ENCODE data around the gene PWWP2A. TPM values are rescaled to one million over a fixed set of nuclear protein-coding genes. Genes with fewer than 3 reads are reported as not detected.
"Not testable (repeated sequence)": the region's sequence is repeated elsewhere in the genome, so short reads cannot be mapped to it uniquely, and the experiment has no call there.

PWWP2A gene
- total RNA-seq, 1 donor from 2014 or later: 42.7 TPM

DNA sequence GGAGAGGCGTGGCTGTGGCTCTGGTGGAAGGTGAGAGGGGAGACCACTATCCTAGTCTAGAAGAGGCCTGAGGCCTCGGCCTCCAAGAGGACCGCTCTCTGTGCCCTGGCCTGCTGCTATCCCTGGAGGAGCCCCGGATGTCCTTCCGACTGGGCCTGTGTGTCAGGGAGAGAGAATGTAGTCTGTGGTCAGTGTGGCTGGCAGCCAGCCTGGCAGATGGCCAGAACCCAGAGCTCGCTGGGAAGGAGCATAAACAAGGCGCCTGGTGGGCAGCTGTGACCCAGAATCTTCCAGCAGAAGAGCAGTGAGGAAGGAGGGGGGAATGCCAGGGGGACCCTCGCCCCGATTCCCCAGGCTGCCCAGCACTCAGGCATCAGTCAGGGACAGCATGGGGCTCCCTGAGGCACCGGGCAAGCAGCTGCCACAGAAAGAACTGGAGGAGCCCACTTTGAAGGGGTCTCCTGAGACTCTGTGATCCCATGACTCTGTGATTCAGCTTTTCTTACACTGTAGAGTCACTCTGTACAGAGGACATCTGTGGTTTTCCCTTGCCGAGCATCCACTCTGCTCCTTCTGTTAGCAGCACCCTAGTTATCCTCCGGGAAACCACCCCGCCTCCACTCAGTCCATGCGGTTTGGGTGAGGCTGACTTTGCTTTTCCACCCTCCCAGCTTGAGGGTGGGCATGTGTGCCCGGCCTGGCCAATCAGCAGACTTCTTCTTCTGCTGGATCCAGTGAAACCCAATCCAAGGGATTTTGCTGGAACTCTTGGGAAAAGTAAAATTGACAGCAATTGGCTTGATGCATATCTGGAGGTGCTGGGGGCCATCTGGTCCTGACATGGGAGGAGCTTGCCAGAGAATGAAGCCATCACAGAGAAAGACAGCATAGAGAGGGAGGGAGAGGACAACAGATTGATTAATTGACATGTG lies 46.2 kb upstream of the PWWP2A start:
- DNase-seq (ENCODE audit: low spot score, unreplicated experiment): no peak
- TF ChIP-seq, protein P1, sequence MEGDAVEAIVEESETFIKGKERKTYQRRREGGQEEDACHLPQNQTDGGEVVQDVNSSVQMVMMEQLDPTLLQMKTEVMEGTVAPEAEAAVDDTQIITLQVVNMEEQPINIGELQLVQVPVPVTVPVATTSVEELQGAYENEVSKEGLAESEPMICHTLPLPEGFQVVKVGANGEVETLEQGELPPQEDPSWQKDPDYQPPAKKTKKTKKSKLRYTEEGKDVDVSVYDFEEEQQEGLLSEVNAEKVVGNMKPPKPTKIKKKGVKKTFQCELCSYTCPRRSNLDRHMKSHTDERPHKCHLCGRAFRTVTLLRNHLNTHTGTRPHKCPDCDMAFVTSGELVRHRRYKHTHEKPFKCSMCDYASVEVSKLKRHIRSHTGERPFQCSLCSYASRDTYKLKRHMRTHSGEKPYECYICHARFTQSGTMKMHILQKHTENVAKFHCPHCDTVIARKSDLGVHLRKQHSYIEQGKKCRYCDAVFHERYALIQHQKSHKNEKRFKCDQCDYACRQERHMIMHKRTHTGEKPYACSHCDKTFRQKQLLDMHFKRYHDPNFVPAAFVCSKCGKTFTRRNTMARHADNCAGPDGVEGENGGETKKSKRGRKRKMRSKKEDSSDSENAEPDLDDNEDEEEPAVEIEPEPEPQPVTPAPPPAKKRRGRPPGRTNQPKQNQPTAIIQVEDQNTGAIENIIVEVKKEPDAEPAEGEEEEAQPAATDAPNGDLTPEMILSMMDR (IDR thresholded peaks at IDR 0.05; ENCODE audit: unreplicated experiment): no peak
- no peaks in the 10 kb centered on the region for H3K9me3 Mint-ChIP-seq (ENCODE audit: low read depth)
- no peak overlapping the region for H3K4me3 Mint-ChIP-seq (ENCODE audit: low read depth)
- peak overlapping the region; percentile 41 for H3K27ac Mint-ChIP-seq
- H3K27me3 Mint-ChIP-seq: peaks cover 13% of the 10 kb centered on the region
- peaks cover 12% of the 10 kb centered on the region for H3K4me1 Mint-ChIP-seq (ENCODE audit: low read depth)
- H3K36me3 Mint-ChIP-seq (ENCODE audit: insufficient read depth): no peaks in the 10 kb centered on the region

DNA sequence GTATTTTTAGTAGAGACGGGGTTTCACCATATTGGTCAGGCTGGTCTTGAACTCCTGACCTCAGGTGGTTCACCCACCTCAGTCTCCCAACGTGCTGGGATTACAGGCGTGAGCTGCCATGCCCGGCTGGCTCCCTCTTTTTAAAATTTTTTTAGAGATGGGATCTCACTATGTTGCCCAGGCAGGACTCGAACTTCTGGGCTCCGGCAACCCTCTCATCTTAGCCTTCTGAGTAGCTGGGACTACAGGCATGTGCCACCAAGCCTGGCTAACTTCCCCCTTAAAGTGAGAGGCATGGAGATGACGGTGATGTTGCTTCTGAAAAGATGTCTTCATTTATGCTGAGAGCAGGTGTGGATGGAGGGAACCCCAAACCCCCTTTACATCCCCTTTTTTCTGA lies 43.7 kb upstream of the PWWP2A start:
- Mint-ChIP-seq H3K4me3 (ENCODE audit: low read depth) (no peak overlapping the region), H3K9me3 (ENCODE audit: low read depth) (no peaks in the 10 kb centered on the region), H3K27me3 (peaks cover 13% of the 10 kb centered on the region), H3K27ac (peak overlapping the region; percentile 24), H3K36me3 (ENCODE audit: insufficient read depth) (no peaks in the 10 kb centered on the region), H3K4me1 (ENCODE audit: low read depth) (peaks cover 18% of the 10 kb centered on the region)
- TF ChIP-seq, protein P1 (IDR thresholded peaks at IDR 0.05; ENCODE audit: unreplicated experiment): no peak
- no peak for DNase-seq (ENCODE audit: low spot score, unreplicated experiment)

DNA sequence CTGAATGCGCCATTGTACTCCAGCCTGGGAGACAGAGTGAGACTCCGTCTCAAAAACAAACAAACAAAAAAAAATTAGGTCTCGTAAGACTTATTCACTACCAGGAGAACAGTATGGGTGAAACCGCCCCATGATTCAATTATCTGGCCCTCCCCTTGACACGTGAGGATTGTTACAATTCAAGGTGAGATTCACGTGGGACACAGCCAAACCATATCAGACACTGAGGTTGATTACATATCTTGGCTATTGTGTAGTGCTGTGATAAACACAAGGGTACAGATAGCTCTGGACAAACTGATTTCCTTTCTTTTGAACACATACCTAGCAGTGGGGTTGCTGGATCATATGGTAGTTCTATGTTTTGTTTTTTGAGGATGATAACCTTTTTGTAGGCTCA lies 42.4 kb upstream of the PWWP2A start:
- Mint-ChIP-seq H3K4me1 (ENCODE audit: low read depth) (peaks cover 15% of the 10 kb centered on the region), H3K36me3 (ENCODE audit: insufficient read depth) (no peaks in the 10 kb centered on the region)
- no peak for DNase-seq (ENCODE audit: low spot score, unreplicated experiment)

DNA sequence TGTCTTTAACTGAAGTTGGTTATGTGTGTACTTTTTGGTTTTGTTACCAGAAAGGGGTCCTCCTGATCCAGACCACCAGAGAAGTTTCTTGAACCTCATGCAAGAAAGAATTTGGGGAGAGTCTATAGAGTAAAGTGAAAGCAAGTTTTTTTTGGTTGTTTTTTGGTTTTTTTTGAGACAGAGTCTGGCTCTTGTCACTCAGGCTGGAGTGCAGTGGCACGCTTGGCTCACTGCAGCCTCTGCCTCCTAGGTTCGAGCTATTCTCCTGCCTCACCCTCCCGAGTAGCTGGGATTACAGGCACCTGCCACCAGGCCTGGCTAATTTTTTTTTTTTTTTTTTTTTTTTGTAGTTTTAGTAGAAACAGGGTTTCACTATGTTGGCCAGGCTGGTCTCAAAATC lies 41.6 kb upstream of the PWWP2A start:
- not testable (repeated sequence) for DNase-seq (ENCODE audit: low spot score, unreplicated experiment); H3K9me3 Mint-ChIP-seq (ENCODE audit: low read depth); H3K36me3 Mint-ChIP-seq (ENCODE audit: insufficient read depth); H3K27me3 Mint-ChIP-seq; H3K4me3 Mint-ChIP-seq (ENCODE audit: low read depth)
- peak overlapping the region; percentile 96 for H3K27ac Mint-ChIP-seq
- peaks cover 15% of the 10 kb centered on the region for H3K4me1 Mint-ChIP-seq (ENCODE audit: low read depth)

More for the DNA sequence above, 42.4 kb upstream of the PWWP2A start:
- TF ChIP-seq, protein P1 (IDR thresholded peaks at IDR 0.05; ENCODE audit: unreplicated experiment): no peak
- Mint-ChIP-seq H3K9me3 (ENCODE audit: low read depth) (no peaks in the 10 kb centered on the region), H3K4me3 (ENCODE audit: low read depth) (no peak overlapping the region), H3K27ac (no peak overlapping the region), H3K27me3 (peaks cover 10% of the 10 kb centered on the region)

DNA sequence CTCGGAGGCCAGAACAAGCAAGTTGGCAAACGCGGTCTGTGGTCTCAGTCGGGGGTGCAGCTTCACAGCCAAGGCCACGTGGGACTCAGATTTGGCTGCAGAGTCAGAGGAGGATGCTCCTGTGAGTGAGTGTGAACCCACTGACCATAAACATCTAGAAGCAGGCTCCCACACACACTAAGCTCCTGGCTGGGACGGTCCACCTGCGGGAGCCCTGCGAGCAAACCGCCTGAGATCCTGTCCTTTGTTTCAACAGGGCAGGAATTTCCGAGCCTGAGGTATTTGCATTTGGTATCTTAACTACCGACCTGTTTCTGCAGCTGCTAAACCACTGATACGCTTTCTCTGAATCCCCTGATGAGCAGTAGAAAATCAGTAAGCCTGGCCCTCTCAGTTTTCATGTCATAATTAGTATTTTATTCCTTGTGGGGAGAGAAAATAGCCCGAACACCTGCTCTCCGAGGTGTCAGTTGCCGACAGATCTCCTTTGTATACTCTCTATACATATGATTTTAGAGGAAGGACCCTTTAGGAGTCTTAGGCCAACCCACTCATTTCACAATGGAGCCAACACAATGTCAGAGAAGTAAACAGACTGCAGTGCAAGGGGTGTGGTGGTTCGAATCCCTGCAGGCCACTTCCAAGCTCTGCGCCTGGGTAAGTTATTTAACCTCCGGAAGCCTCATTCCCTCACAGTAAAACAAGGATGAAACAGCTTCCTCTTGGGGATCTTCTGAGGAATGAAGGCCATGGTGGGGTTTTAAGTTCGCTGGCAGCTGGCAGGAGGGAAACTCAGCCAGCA lies 40.9 kb upstream of the PWWP2A start:
- Mint-ChIP-seq H3K9me3 (ENCODE audit: low read depth) (peaks cover under 1% of the 10 kb centered on the region), H3K27ac (peak overlapping the region; percentile 96), H3K27me3 (peaks cover 6% of the 10 kb centered on the region), H3K4me1 (ENCODE audit: low read depth) (peaks cover 18% of the 10 kb centered on the region), H3K4me3 (ENCODE audit: low read depth) (no peak overlapping the region), H3K36me3 (ENCODE audit: insufficient read depth) (no peaks in the 10 kb centered on the region)
- peak; percentile 28 for DNase-seq (ENCODE audit: low spot score, unreplicated experiment)
- TF ChIP-seq, protein P1 (IDR thresholded peaks at IDR 0.05; ENCODE audit: unreplicated experiment): no peak

Measured in progenitor cell of endocrine pancreas (in vitro differentiated cells).